Myometrial cell (primary cell): ENCODE data around the gene CD3G. TPM values are rescaled to one million over a fixed set of nuclear protein-coding genes. Genes with fewer than 3 reads are reported as not detected.

Experiments
- total RNA-seq: library from RNA; depleted of rRNA; stranded (reverse); fragments of >200 nt; gene quantifications from 2 replicates; pipeline ENCODE4 v1.2.3, GENCODE V29; 2015

CD3G gene
- not detected in 2 replicates for total RNA-seq

GRCh38 chr11:118343981-118344515 is at the start of gene CD3G:
Gene CD3G (plus strand): TSS chr11:118344344. CDS start chr11:118344424, 80 bp downstream.

DNA sequence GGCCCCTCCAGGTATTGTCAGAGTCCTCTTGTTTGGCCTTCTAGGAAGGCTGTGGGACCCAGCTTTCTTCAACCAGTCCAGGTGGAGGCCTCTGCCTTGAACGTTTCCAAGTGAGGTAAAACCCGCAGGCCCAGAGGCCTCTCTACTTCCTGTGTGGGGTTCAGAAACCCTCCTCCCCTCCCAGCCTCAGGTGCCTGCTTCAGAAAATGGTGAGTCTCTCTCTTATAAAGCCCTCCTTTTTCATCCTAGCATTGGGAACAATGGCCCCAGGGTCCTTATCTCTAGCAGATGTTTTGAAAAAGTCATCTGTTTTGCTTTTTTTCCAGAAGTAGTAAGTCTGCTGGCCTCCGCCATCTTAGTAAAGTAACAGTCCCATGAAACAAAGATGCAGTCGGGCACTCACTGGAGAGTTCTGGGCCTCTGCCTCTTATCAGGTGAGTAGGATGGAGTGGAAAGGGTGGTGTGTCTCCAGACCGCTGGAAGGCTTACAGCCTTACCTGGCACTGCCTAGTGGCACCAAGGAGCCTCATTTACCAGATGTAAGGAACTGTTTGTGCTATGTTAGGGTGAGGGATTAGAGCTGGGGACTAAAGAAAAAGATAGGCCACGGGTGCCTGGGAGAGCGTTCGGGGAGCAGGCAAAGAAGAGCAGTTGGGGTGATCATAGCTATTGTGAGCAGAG is 39.4 kb upstream of the CD3G start, which contains the start of gene CD3E:
Gene CD3E (plus strand): TSS at position 163 of the 681 bp plus-strand sequence. CDS start 223 bp downstream, at position 386.

DNA sequence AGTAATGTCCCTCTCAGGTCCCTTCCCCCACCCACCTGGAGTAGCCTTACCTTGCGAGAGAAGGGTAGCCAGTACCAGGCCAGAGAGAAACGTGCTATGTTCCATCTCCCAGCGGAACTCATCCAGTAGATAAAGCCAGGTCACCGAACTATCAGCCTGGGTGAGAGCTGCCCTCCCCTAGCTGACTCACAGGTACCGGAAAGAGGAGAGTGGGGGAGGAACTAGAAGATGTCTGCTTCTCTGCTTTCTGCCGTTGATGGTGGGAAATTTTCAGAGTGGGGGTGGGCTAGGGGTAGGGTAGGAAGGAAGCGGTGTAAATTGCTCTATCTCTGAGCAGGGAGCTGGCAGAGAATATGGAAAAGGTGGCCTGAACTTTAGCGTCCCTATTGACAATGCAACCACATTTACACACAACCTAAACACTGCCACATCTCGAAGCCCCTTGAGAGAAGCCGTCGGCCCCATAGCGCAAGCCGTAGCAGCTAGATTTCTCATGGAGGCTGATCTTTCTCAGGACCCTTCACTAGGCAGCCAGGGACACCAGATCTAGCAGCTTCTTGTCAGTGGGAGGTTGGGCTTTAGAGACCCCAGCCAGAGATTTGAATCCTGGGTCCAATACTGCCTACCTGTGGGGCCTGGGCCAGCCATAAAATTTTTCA is 1.5 kb upstream of the CD3G start, which contains the start of gene CD3D:
Gene CD3D (minus strand): TSS at position 203 of the 659 bp plus-strand sequence. CDS start 98 bp downstream, at position 105.

GRCh38 chr11:118359295-118359958 is 15.3 kb downstream of the CD3G start, which contains the start of gene UBE4A:
Gene UBE4A (plus strand): TSS chr11:118359600. CDS start chr11:118365081, 5,481 bp downstream.

DNA sequence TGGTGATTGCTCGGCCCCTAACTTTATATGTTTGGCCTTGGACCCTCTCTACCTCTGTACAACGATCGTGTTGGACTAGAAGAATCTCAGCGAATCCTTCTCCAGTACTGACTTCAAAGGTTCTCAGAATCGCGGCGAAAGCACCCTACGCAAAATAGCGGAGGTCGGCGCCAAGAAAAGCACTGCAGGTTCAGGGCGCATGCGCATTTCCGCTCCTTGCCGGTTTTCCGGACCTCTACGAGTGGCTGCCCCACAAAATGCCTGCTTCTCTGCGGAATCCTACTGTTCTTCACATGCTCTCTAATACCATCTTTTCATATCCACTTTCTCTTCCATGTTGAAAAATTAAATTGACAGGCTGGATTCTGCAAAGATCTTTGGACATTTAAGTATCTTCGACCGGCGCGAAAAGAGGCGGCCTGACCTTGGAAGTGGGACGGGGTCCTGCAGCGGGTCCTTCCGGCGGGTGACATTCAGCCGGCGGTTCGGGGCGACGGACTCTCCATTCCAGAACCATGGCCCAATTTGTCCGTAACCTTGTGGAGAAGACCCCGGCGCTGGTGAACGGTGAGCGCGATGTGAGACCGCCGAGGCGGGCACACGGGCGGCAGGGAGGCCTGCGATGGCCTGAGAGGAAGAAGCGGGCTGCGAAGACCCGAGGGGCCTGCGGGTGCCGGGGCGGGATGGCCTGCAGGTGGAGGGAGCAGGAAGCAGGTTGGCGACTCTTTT is 57.2 kb downstream of the CD3G start, which contains the start of gene ATP5MG:
Gene ATP5MG (plus strand): TSS at position 456 of the 729 bp plus-strand sequence. CDS start 60 bp downstream, at position 516.

Other genes starting within 250 kb of the CD3G start
- not detected in 2 replicates for gene SCN4B, start 191.5 kb upstream of the CD3G start, total RNA-seq
- not detected in 2 replicates for gene SCN2B, start 167.7 kb upstream of the CD3G start, total RNA-seq
- gene JAML, start 119.3 kb upstream of the CD3G start, total RNA-seq, result not detected in 2 replicates
- under 0.01 and 0.53 TPM in 2 replicates for gene MPZL3, start 92.0 kb upstream of the CD3G start, total RNA-seq
- not detected in 2 replicates for gene MPZL2, start 80.0 kb upstream of the CD3G start, total RNA-seq
- not detected in 2 replicates for gene CD3E, start 39.6 kb upstream of the CD3G start, total RNA-seq
- not detected in 2 replicates for gene CD3D, start 1.6 kb upstream of the CD3G start, total RNA-seq
- 41.2 and 50.5 TPM in 2 replicates for gene UBE4A, start 15.3 kb downstream of the CD3G start, total RNA-seq
- 56.0 and 56.5 TPM in 2 replicates for gene ATP5MG, start 57.3 kb downstream of the CD3G start, total RNA-seq
- 9.8 and 29.6 TPM in 2 replicates for gene KMT2A, start 92.1 kb downstream of the CD3G start, total RNA-seq
- gene TTC36, start 183.1 kb downstream of the CD3G start, total RNA-seq, result not detected in 2 replicates
- gene TMEM25, start 186.8 kb downstream of the CD3G start, total RNA-seq, result 10.7 and 14.9 TPM in 2 replicates
- gene IFT46, start 221.6 kb downstream of the CD3G start, total RNA-seq, result 29.6 and 40.1 TPM in 2 replicates
- gene ARCN1, start 228.1 kb downstream of the CD3G start, total RNA-seq, result 171 and 191 TPM in 2 replicates